ENCODE measurements around the gene SIK2.
"Not testable (repeated sequence)": the region's sequence is repeated elsewhere in the genome, so short reads cannot be mapped to it uniquely, and the experiment has no call there.

The SIK2 gene

GRCh38 chr11:111765320-111765983 lies 163.2 kb downstream of the SIK2 start:
- FAIRE-seq: no peak

GRCh38 chr11:111765984-111766833 lies 164.0 kb downstream of the SIK2 start, which contains the start of gene PPP2R1B:
Gene PPP2R1B (minus strand): TSS chr11:111766389. CDS start chr11:111766361, 28 bp downstream.
- peak; percentile 89 for FAIRE-seq

DNA sequence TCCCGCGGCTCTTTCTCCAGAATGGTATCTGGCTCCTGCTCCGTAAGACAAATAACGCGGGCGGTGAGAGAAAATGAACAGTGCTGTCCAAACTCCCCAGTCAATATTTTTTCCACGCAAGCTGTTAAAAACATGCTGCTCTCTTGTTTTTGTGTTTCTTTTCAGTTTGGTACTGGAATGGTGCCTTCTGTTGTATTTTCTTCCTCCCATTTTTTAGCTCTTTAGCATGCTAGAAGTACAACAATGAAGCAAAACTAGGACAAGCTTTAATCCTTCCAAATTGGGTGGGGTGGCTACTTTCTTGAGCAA lies 164.5 kb downstream of the SIK2 start:
- no peak for FAIRE-seq

- FAIRE-seq: no peak
Measured at GRCh38 chr11:111770581-111771134, 168.4 kb downstream of the SIK2 start.

DNA sequence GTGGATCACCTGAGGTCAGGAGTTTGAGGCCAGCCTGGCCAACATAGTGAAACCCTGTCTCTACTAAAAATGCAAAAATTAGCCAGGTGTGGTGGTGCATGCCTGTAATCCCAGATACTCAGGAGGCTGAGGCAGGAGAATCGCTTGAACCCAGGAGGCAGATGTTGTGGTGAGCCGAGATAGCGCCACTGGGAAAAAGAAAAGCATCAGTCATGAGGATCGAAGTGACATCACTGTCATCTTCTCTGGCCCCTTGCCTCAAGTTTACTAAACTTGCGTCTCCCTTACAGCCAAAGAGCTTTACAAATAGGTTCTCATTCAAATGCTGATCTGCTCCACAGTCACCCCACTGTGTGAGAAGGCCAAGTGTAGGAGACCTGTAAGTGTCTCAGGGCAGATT lies 169.0 kb downstream of the SIK2 start:
- not testable (repeated sequence) for FAIRE-seq

GRCh38 chr11:111772535-111772934 lies 170.3 kb downstream of the SIK2 start:
- no peak for FAIRE-seq

DNA sequence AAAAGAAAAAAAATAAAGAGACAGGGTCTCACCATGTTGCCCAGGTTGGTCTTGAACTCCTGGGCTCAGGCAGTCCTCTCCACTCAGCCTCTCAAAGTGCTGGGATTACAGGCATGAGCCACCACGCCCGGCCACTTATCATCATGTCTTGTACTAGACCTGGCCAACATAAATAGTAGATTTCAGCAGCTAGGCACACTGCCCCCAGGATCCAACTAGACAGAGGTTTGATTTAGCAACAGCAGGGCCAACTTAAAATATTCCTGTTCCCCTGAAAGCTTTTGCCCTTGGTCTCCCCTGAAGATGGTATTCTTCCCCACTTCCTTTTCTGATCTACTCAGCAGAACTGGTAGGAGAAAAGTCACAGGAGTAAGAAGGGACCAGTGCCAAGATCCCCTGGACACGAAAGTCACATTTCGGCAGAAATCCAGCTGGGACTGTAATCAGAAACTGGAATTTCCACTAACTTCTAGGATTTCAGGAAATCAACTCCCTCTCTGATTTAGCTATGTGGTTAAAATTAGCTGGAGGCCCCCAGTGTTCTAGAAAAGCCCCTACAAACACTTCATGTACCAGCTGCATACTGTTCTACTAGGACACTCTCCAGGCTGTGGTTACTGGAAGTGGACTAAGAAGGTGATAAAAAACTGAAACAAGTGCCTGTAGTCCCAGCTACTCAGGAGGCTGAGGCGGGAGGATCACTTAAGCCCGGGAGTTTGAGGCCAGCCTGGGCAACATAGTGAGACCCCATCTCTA lies 172.9 kb downstream of the SIK2 start:
- no peak for FAIRE-seq

- FAIRE-seq: no peak
Measured at GRCh38 chr11:111776398-111777093, 174.3 kb downstream of the SIK2 start.

- peak; percentile 95 for FAIRE-seq
Measured at GRCh38 chr11:111777094-111778046, 175.1 kb downstream of the SIK2 start.

- FAIRE-seq: no peak
Measured at GRCh38 chr11:111778047-111778558, 175.9 kb downstream of the SIK2 start.

GRCh38 chr11:111779118-111779517 lies 176.9 kb downstream of the SIK2 start:
- no peak for FAIRE-seq

Data from G401.6 (cell line).